ENCODE results near the gene ANTKMT. TPM values are rescaled to one million over a fixed set of nuclear protein-coding genes. Genes with fewer than 3 reads are reported as not detected.

Gene ANTKMT
- total and polyA plus RNA-seq, 2 of the 8 experiments (the other 6 are each of a cell fraction or from before 2014, with no cell fraction given): 26.5 to 26.6 TPM

GRCh38 chr16:680625-680945 lies 40.4 kb upstream of the ANTKMT start:
- H3K27ac ChIP-seq (ENCODE audit: low read depth, low read length): peak overlapping the region; percentile 72
- peaks cover 0 to 31% (median 24%) of the 10 kb centered on the region in 4 experiments; a peak in 6 of 7 replicates for H3K4me1 ChIP-seq (replicated peaks in 1 of 4; ENCODE audit: control insufficient read depth in 3 of 4, insufficient read depth in 4 of 4, low read length in 3 of 4)
- H3K4ac ChIP-seq (replicated peaks; ENCODE audit: insufficient read length, low read depth, low read length): no peak overlapping the region
- H2BK120ac ChIP-seq (replicated peaks; ENCODE audit: low read depth, low read length): no peak overlapping the region
- DNase-seq (ENCODE audit: low read depth in 1 of 2, low spot score in 2 of 2): no peak
- peak overlapping the region; percentile 43 for H4K5ac ChIP-seq (ENCODE audit: insufficient read length, low read depth, low read length)
- H3K27me3 ChIP-seq (replicated peaks in 1 of 4; ENCODE audit: control insufficient read depth in 3 of 4, extremely low read depth in 1 of 4, insufficient read depth in 3 of 4, low read length in 3 of 4): peaks cover 0 to 2% (median 0%) of the 10 kb centered on the region in 4 experiments; a peak in 2 of 7 replicates
- H4K91ac ChIP-seq (replicated peaks; ENCODE audit: insufficient read length, low read length): no peak overlapping the region
- 0 out of 2 replicates have a peak overlapping the region, but pooled peaks have one; percentile 49 for H2BK5ac ChIP-seq (ENCODE audit: low read depth, low read length)
- CTCF ChIA-PET (ENCODE audit: partially characterized antibody): interaction anchor here (0.9 to 1.8 kb wide), 3 partner anchors 10 to 32 kb away, joined by 3 to 5 read pairs (median 4); partner anchors contain the start of gene WDR24
- 0% methylated on average over 25 of the region's 38 CpGs; no CpG with 5 or more reads in 1 of the 2 experiments for WGBS, 2 experiments (ENCODE audit: extremely low coverage in 1 of 2, insufficient coverage in 1 of 2, insufficient read length in 1 of 2, insufficient replicate concordance in 2 of 2, low coverage in 1 of 2, low lambda C conversion rate in 2 of 2, missing lambda C conversion rate in 1 of 2)
- no peak overlapping the region for H3K18ac ChIP-seq (ENCODE audit: extremely low read depth, low read length)
- H3K4me2 ChIP-seq (ENCODE audit: insufficient read depth in 1 of 2, low read depth in 2 of 2, low read length in 2 of 2): peak overlapping the region; percentile 74
- peak overlapping the region; percentile 13 to 72 (median 64); a peak in 5 of 7 replicates for H3K9ac ChIP-seq (replicated peaks in 1 of 4; ENCODE audit: extremely low read depth in 1 of 4, low read depth in 3 of 4, low read length in 3 of 4)
- peaks cover 13% of the 10 kb centered on the region; the same call in 1 of the 2 replicates for H3K23me2 ChIP-seq (ENCODE audit: low read depth, low read length)
- H4K20me1 ChIP-seq (replicated peaks in 1 of 2; ENCODE audit: control insufficient read depth in 1 of 2, insufficient read depth in 2 of 2, low read length in 2 of 2): peaks cover 4 to 29% of the 10 kb centered on the region in 2 experiments
- H3K4me3 ChIP-seq (ENCODE audit: extremely low read depth in 1 of 4, insufficient read depth in 2 of 4, low read depth in 3 of 4, low read length in 4 of 4): peak overlapping the region; percentile 72 to 89 (median 80)
- H3K14ac ChIP-seq (ENCODE audit: insufficient read length): no peak overlapping the region
- no peak overlapping the region for H2BK20ac ChIP-seq (ENCODE audit: low read length)
- H3K23ac ChIP-seq (ENCODE audit: insufficient read length): no peak overlapping the region
- no peak overlapping the region for H2AFZ ChIP-seq (ENCODE audit: low read length)
- no peaks in the 10 kb centered on the region for H3K9me3 ChIP-seq (ENCODE audit: insufficient read depth in 2 of 2, low read depth in 1 of 2, low read length in 1 of 2)
- H2AK5ac ChIP-seq (ENCODE audit: low read depth, low read length): no peak overlapping the region
- peaks cover 4 to 21% (median 13%) of the 10 kb centered on the region in 4 experiments; a peak in 7 of 8 replicates for H3K36me3 ChIP-seq (ENCODE audit: control insufficient read depth in 2 of 4, insufficient read depth in 4 of 4, low read length in 3 of 4)
- no peak overlapping the region for H4K8ac ChIP-seq (ENCODE audit: extremely low read depth, insufficient read depth, low read length)
- peaks cover 0 to 12% of the 10 kb centered on the region in 2 experiments; a peak in 1 of 4 replicates for H3K79me2 ChIP-seq (ENCODE audit: control insufficient read depth in 1 of 2, insufficient read depth in 2 of 2, low read length in 2 of 2)
- no peak for FAIRE-seq
- H2BK15ac ChIP-seq (ENCODE audit: low read length): no peak overlapping the region
- no peak overlapping the region for H3K56ac ChIP-seq (replicated peaks; ENCODE audit: insufficient read length, low read depth, low read length)
- H2BK12ac ChIP-seq (ENCODE audit: low read depth, low read length): no peak overlapping the region
- POLR2A ChIA-PET (ENCODE audit: partially characterized antibody): interaction anchor here (0.6 to 13.3 kb wide), 16 partner anchors 9 to 298 kb away, joined by 3 to 214 read pairs (median 8); partner anchors contain the start of genes ANTKMT, CCDC78, HAGHL and PGAP6
- TF ChIP-seq, protein P1, sequence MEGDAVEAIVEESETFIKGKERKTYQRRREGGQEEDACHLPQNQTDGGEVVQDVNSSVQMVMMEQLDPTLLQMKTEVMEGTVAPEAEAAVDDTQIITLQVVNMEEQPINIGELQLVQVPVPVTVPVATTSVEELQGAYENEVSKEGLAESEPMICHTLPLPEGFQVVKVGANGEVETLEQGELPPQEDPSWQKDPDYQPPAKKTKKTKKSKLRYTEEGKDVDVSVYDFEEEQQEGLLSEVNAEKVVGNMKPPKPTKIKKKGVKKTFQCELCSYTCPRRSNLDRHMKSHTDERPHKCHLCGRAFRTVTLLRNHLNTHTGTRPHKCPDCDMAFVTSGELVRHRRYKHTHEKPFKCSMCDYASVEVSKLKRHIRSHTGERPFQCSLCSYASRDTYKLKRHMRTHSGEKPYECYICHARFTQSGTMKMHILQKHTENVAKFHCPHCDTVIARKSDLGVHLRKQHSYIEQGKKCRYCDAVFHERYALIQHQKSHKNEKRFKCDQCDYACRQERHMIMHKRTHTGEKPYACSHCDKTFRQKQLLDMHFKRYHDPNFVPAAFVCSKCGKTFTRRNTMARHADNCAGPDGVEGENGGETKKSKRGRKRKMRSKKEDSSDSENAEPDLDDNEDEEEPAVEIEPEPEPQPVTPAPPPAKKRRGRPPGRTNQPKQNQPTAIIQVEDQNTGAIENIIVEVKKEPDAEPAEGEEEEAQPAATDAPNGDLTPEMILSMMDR (IDR thresholded peaks at IDR 0.05; ENCODE audit: control extremely low read depth in 1 of 3, insufficient read depth in 1 of 3, low read depth in 1 of 3, low read length in 3 of 3): no peak
- TF ChIP-seq ASH2L (IDR thresholded peaks at IDR 0.05; ENCODE audit: low read length): peak; percentile 3
- TF ChIP-seq TAF1 (IDR thresholded peaks at IDR 0.05; ENCODE audit: low read depth, low read length): 0 out of 2 replicates have a peak, but pooled peaks have one; percentile 12
- 0 out of 4 replicates have a peak, but pooled peaks of 1 of the 2 experiments have one; percentile 3 for TF ChIP-seq SIN3A (conservative IDR thresholded peaks at IDR 0.05 in 1 of 2, IDR thresholded peaks at IDR 0.05 in 1 of 2; ENCODE audit: low read depth in 1 of 2, low read length in 2 of 2)
- peaks cover 6% of the 10 kb centered on the region; the same call in 1 of the 2 replicates for H3K79me1 ChIP-seq (ENCODE audit: low read depth, low read length)
